ENCODE measurements around the gene ANKS4B.
"Not testable (repeated sequence)": the region's sequence is repeated elsewhere in the genome, so short reads cannot be mapped to it uniquely, and the experiment has no call there.

Gene ANKS4B

DNA sequence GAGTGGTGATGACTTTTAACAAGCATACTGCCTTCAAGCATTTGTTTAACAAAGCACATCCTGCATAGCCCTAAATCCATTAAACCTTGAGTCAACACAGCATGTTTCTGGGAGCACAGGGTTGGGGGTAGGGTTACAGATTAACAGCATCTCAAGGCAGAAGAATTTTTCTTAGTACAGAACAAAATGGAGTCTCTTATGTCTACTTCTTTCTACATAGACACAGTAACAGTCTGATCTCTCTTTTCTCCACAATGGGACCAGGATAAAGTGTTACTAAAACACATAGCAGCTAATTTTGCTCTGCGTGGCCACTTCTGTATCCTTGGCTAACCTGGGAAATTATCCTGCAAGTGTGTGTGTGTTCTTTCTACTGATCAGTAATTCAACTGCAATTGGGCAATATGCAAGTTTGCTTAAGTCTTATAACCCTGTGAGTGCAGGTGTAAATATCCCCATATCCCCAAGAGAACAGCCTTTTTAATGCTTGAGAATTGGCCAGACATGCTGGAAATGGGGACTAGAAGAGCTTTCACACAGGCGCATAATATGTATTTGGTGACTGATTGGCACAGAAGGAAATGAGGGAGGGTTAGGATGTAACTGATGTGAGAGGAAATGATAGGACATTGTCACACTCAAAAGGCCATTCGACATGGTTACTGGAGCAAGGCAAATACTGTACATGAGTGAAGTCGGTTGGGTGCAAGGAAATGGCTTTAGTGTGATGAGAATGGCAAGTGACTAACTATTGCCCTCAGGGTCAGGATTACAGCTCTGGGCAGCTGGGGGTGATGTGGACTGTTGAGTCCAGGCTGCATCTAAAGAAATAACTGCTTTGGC is 10.8 kb upstream of the ANKS4B start:
- DNase-seq: no peak

DNA sequence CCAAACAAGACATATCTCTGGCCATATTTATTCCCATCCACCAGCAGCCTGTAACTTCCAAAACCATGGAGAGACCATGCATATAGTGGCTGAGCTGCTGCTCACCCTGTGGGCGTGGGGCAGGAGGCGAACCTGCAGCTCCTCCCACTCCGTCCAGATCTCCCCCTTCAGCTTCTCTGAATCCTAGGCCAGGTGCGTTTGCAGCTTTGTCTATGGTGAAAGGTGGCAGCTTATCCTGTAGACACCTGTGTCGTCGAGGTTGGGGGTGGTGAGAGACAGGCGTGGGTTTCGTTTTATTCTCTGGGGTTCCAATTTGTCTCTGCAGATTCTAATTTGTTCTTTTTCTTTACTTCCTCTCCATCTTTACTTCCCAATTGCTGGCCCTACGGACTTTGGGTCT is 9.7 kb upstream of the ANKS4B start:
- no peak for DNase-seq

DNA sequence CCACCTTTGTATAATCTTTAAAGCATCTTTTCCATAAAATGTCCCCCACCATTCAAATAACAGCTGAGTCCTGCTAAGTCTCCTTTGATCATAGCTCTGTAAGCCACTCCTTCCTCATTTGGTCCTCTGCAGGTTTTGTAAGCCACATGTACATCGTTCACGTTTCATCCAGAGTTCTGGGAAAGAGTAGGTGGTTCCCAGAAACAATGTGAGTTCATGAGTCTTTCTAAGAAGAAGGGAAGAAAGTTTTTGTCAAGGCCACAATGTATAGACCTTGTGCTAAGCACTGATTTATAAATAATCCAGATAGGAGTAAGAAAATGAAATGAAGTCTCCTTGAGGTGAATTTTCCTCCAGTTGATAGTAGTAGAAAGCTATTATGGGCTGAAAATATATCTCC is 8.7 kb upstream of the ANKS4B start:
- no peak for DNase-seq

DNA sequence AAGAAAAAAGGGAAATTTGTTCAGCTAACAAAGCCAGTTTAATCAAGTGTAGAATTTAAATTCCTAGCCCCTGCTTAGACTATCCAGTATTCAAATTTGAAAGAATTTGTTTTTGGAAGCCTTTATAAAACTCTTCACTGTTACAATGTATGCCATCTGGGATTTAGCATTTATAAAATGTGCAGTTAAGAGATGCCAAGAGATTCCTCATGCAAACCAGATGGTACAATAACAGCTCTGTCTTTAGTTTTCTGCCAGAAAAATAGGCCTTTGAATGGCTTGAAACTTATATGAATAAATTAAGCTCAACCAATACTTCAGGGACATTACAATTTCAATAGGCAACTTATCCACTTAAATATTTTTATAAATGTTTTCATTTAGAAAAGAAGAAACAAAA is 6.8 kb upstream of the ANKS4B start:
- DNase-seq: no peak

DNA sequence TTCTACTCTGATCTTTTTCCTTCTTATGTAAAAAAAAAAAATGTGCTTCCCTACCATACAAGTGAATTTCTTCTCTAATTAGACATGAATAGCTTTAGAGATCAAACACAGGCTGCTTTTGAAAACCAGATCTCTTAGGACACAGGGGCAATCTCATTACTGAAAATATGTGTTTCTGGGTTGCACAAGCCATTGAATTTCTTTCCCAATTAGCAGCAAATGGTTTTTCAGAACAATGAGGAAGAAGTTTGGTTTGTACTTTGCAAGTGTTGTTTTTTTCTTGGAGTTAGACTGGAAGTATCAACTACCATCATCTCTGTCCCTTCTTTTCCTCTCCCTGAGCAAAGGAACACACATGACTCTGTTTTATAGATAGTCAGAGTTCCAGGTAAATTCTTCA is 5.6 kb upstream of the ANKS4B start:
- DNase-seq: no peak

DNA sequence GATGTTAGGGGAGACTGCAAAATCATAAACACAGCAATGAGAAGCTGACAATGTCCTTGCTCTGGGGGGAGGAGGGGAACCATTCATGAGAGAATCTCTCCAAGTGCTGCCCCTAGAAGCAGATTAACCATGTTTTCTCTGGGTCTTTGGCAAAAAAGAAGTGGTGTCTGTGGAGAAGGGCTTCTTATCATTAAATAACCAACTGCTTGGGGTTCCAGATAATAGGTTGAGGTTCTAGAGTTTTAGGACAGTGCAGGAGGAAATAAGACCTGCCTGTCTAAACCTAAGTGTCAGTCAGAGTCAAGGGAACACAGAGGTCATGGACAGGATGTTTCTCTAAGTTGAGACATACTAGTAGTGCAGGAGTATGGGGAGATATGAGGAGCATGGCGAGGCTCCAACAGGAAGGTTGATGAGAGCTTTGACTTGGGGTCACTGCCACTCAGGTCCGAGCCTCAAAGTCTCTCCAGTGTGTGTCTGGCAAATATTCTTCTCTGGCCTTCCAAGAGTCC is 5.1 kb upstream of the ANKS4B start:
- no peak for DNase-seq

DNA sequence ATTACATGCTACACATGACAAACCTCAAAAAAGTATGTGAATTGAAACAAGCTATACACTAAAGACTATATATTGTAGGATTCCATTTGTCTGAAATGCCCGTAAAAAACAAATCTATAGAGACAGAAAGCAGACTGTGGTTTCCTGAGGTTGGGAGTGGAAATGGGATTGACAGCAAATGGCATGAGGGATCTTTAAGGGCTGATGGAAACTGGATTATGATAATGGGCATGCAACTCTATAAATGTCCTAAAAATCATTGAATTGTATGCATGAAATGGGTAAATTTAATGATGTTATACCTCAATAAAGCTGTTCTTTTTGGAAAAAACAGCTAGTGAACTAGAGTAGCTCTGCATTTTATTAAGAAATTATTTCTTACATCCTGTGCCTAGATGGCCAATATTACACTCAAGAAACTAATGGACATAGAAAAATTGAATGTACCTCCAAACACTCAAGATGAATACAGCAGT is 416 bp upstream of the ANKS4B start:
- DNase-seq: no peak

DNA sequence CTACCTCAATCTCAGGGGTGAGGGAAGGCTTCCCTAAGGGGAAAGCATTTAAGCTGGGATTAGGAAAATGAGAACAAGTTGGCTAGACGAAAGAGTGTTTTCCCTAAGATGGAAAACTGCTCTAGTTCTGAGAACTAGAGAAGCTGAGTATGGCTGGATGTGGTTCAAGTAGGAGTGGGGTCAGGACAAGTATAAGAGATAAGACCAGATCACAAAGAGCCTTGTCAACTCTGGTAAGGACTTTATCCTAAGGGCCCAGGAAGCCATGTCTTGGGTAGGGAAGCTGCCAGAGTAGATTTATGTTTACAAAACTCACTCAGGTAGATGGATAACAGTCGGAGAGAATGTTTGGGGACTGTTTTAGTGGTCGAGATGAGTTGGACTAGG is 1.7 kb downstream of the ANKS4B start:
- no peak for DNase-seq

DNA sequence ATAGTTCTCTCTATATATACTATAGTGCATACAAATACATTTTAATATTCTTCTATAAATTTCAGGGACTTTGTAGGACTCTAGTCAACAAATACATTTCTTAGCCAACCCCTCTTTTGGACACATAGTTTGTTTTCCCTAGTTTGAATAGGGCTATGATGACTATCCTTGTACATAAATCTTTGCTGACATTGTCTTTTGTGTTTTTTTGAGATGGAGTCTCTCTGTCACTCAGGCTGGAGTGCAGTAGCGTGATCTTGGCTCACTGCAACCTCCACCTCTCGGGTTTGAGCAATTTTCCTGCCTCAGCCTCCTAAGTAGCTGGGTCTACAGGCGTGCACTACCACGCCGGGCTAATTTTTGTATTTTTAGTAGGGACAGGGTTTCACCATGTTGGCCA is 3.3 kb downstream of the ANKS4B start:
- no peak for DNase-seq

DNA sequence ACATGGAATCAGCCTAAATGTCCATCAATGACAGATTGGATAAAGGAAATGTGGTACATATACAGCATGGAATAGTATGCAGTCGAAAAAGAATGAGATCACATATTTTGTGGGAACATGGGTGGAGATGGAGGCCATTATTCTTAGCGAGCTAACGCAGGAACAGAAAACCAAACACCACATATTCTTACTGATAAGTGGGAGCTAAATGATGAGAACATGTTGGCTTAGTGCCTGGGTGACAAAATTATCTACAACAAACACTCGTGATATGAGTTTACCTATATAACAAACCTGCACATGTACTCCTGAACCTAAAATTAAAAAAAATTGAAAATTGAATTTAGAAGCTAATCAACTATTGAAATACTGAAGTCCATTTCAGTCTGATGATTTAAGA is 6.1 kb downstream of the ANKS4B start:
- DNase-seq: no peak

DNA sequence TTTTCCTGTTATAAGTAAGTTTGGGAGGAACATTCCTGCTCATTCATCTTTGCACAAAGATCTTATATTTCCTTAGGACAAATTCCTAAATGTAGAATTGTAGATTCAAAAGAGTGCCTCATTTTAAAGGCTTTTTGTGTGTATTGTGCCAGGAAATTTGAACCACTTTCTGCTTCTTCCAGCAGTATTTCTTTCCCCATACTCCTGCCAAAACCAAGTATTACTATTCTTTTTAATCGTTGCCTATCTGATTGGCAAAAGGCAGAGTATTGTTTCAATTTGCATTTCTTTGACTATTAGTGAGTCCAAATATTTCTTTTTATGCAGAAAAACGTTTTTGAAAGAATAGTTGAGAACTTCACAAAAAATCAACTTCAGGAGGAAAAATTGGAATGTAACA is 9.3 kb downstream of the ANKS4B start:
- no peak for DNase-seq

DNA sequence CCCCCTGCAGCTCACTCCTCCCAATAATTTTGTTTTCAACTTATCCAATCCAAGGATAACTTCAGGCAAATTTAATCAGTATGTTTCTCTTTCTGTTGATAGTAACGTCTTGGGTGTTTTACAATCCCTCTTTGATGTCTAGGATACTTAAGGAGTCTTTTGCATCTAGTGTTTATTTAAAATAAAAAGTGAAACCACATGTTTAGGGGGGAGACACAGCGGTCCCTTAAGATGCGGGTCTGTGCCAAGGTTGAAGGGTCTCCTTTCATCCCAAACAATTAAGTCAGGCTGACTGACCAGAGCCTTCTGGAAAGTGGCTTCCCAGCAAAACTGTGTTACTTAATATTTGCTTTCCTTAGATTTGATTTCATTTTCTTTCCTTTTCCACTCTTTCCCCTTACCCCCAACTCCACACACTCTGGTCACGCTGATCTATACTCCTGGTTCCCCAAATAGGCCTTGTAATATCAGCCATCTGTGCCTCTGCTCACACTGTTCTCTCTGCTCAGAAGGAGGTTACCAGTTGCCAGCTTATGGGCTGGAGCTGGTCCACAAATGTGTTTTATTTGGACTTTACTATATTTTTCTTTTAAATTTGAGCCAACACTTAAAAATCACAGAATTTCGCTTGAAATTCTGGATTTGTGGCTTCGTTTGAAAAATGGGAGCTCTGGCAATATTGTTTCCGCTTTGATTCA is 11.2 kb downstream of the ANKS4B start:
- DNase-seq: no peak

DNA sequence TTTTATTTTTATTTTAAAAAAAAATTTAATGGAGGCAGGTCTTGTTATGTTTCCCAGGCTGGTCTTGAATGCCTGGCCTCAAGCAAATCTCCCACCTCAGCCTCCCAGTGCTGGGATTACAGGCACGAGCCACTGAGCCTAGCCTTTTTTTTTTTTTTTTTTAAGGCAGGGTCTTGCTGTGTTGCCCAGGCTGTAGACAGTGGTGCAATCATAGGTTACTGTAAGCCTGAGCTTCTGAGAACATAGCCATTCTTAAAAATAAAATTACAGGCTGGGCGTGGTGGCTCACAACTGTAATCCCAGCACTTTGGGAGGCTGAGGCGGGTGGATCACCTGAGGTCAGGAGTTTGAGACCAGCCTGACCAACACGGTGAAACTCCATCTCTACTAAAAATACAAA is 14.7 kb downstream of the ANKS4B start:
- DNase-seq: not testable (repeated sequence)

DNA sequence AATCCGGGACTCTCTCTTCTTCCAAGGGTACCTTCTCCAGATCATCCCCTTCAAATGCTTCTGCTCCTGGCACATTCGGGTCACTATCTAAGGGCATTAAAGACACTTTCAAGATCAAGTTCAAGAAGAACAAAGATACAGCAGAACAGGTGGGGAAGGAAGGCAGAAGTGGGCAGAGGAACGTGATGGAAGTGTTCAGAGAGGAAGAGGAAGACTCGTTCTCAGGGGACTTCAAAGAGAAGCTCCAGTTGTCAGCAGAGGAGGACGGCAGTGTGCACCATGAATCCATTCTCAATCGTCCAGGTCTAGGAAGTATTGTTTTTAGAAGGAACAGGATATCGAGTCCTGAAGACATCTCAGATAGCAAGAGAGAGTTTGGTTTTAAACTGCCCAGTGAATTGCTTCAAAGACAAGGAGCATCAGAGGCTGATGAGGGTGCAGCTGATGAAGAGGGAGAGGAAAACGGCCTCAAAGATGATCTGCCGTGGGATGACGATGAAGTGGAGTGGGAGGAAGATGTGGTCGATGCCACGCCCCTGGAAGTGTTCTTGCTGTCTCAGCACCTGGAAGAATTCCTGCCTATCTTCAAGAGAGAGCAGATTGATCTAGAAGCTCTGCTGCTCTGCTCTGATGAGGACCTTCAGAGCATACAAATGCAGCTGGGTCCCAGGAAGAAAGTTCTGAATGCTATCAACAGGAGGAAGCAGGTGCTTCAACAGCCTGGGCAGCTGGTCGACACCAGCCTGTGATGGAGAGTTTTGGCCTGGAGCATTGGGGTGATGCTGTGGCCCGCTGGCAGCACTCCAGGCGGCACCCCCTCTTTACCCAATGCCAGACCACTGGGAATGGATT is 16.8 kb downstream of the ANKS4B start:
- no peak for DNase-seq

DNA sequence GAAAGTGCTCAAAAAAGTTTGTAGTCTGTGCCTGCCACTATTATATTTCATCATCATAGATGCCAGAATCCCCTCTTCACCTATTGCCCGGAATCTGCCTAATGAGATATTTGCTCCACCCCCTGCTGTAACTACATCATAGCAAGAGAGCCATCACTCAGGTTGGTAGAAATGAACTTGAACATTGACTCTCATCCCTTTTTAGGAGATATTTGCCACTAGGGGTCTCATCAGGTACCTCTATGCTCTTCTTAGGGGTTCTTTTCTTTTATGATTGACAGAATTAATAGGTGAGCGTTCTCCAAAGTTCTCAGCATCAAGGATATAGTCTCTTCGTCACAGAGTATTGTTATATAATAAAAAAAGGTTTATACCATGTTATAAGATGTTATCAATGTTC is 20.0 kb downstream of the ANKS4B start:
- no peak for DNase-seq

DNA sequence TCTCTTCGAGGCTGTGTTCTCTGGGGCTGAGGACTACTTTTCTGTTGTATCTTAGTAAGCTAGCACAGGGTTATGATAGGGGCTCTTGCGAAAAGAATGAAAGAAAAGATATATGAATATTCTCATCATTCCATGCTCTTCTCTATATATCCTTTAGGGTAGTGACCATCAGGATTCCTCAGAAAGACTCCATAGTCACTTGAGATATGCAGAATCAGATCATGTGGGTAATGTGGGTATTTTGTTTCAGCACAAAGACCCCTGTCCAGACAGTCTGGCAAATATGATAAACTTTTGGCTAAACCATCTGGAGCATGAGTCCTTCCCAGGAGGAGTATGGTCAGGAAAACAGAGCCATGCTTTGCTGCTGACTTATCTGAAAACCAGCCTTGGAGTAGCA is 23.1 kb downstream of the ANKS4B start:
- DNase-seq: no peak

DNA sequence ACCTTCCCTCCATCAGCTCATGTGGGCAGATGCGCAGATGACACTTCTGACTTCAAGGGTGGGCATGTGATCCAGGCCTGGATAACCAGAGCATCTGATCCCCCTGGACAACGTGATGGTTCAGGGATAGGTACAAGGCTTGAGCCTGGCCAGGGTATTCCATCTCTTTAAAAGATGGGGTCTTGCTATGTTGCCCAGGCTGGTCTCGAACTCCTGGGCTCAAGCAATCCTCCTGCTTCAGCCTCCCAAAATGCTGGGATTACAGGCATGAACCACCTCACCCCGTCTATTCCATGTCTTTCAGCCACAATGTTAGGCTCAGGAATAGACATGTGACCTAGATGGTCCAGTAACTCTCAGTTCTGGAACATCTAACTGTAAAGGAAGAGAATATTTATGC is 23.8 kb downstream of the ANKS4B start:
- DNase-seq: no peak

DNA sequence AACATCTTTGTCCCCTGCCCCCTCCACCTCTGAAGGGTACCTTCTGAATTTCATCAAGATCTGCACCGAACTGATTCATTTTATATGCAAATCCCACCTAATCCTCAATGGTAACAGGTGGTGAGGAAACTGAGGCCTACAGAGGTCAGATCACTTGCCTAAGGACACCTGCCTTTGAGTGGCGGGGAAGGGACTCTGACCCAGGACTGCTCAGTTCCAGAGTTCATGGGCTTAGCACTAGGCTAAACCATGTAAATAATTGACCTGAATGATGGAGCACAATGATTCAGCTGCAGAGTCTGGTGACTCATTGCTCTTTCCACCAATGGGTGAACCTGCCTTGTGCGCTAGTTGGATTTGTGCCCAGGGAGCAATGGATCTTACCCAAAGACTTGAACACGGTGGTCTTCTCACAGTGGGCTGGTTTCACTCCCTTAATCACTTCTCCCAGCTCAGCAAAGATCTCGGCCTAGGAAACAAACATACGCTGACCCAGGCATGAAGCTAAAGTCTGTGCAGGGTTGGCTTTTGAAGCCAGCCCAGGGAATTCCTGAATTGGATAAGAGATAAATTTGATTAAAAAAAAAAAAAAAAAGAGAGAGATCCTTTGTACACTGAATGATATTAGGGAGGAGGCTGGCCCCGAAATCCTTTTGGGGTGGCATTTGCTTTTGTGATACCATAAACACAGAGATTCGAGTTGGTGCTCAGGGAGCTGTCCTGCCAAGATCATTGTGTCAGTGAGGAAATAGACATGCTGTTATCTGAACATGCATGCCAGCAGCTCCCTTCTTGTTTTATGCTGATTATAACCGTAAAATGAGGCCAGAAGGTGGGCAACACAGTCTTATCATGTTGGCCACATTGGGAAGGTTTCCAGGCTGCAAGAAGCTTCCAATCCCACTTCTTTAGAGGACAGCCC is 27.6 kb downstream of the ANKS4B start:
- no peak for DNase-seq

DNA sequence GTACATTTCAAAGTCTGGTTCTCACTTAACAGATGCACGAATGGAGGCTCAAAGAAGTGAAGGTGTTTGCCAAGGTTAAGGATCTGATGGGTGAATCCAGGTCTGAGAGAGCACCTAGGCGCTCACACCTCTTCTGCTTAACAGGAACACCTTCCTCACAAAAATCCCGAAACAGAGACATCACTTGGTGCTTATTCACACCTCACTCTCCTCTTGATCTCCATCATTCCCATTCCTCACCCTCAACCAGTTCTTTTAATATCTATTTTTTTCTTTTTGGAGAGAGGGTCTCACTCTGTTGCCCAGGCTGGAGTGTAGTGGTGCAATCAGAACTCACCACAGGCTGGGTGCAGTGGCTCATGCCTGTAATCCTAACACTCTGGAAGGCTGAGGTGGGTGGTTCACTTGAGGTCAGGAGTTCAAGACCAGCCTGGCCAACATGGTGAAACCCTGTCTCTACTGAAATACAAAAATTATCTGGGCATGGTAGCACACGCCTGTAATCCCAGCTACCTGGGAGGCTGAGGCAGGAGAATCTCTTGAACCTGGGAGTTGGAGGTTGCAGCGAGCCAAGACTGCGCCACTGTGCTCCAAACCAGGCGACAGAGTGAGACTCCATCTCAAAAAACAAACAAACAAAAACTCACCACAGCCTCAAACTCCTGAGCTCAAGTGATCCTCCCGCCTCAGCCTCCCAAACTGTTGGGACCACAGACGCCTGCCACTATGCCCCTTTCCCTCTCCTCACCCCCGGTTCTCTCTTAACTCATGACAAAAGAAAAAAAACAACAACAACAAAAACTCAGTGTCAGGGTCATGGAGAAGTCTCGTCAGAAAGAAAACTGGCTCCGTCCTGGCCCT is 29.5 kb downstream of the ANKS4B start:
- DNase-seq: no peak

DNA sequence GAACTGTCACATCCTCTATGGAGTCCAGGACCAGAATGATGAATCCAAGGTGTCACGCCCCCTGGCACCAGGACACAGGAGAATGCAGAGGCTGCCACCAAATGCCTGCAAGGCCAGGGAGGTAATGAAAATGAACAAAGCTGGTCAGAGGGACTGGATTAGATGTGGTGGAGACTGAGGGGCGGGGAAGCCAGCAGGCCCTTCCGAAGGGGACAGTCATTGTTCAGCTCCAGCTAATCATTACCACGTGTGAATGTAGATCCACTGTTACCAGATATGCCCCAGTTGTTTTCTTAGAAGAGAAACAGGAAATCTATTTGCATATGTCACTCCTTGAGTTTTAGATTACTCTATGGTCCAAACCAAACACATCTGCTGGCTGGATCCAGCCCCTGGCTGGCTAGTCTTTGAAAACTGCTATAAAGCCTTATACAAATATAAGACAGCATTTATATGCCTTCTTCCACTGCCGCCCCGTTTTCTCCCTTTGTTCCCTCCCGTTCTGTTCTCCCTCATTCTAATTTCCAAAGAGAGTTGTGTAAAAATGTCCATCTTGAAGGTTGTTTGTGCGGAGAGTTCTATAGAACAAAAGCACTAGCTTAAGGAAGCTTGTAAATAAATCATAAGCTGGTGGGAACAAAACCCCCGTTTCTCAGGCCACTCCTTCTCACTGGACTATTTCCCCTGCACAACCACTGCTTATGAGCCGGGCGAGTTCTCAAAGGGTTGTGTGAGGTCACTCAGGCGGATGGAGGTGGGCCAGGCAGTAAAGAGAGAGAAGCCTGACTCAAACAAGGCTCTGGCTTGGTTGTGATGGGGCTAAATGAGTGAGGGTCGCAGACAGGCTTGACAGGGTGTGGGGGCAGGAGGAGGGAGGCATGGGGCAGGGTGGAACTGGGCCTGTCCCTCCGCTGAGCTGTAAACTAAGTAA is 30.4 kb downstream of the ANKS4B start:
- DNase-seq: no peak
